HG02678 (cell line): ENCODE results near the gene BMP2.
A peak's percentile ranks its signal among the peaks of the same experiment; 100 is the strongest.

Source experiments
- ATAC-seq: cut with Tn5 transposase; IDR thresholded peaks from one replicate; pipeline ENCODE4 v1.9.1; 2021; ENCODE audit warnings: mild to moderate bottlenecking, moderate library complexity; ENCODE audit not compliant: unreplicated experiment

The BMP2 gene

DNA sequence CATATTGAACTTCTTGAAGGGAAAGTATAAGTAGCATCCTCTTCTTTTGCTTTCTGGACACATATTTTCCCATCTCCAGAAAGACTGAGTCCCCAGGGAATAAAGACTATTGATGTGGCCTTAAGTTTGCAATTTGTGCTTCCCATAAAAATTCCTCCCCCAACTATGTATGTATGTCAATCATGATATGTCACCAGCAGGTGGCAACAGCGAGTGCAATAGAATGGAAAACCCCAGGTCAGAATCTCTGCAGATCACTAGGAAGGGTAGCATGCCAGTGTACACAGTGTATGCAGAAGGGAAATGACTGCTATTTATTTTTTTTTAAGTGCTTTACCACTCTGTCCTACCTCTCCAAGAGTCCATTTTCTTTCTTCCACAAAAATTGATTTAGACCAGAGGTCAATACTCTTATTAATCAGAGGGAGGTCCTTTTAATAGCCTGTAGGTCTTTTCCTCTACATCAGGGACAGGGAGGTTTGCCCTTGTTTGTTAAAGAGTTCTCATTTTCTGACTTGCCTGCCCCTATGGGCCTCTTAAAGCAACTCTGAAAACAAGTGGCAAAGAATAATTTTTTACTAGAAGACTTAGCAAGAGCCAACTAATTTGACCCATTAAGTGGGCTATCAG, 61.4 kb downstream of the BMP2 start:
- ATAC-seq, result peak; percentile 95

GRCh38 chr20:6829510-6830116, 62.1 kb downstream of the BMP2 start:
- ATAC-seq, result no peak
